NCI-H2227 treated with DMSO at 0.1 percent for 48 hours (cell line): ENCODE results near the gene ASB5.
A peak's percentile ranks its signal among the peaks of the same experiment; 100 is the strongest.
"Not testable (repeated sequence)": the region's sequence is repeated elsewhere in the genome, so short reads cannot be mapped to it uniquely, and the experiment has no call there.

ENCODE experiments used
- DNase-seq: peaks from one replicate; lab custom pipeline; 2025; lab: John Stamatoyannopoulos, UW

Gene ASB5

DNA sequence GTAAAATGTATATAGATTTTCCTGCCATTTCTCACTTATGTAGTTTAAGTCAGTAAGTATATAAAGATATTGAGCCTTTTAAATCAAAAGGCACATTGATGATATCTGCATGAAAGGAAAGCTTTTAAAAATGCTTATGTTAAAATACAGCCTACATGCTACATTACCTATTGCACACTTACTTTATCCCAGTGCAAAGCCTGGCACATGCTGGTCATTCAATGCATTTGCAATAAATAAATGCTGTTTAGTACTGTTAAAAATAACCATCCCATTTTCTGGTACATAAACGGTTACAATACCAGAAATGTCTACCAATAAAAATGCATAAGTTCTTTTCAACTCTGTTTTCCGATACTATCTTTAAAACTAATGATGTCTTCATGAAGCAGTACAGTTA, 51.5 kb downstream of the ASB5 start:
- DNase-seq, result no peak

DNA sequence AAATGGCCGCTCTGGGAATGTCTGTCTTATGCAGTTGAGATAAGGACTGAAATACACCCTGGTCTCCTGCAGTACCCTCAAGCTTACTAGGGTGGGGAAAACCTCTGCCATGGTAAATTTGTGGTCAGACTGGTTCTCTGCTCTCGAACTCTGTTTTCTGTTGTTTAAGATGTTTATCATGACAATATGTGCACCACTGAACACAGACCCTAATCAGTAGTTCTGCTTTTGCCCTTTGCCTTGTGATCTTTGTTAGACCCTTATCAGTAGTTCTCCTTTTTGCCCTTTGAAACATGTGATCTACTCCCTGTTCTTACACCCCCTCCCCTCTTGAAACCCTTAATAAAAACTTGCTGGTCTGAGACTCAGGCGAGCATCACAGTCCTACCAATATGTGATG, 56.7 kb downstream of the ASB5 start:
- not testable (repeated sequence) for DNase-seq

DNA sequence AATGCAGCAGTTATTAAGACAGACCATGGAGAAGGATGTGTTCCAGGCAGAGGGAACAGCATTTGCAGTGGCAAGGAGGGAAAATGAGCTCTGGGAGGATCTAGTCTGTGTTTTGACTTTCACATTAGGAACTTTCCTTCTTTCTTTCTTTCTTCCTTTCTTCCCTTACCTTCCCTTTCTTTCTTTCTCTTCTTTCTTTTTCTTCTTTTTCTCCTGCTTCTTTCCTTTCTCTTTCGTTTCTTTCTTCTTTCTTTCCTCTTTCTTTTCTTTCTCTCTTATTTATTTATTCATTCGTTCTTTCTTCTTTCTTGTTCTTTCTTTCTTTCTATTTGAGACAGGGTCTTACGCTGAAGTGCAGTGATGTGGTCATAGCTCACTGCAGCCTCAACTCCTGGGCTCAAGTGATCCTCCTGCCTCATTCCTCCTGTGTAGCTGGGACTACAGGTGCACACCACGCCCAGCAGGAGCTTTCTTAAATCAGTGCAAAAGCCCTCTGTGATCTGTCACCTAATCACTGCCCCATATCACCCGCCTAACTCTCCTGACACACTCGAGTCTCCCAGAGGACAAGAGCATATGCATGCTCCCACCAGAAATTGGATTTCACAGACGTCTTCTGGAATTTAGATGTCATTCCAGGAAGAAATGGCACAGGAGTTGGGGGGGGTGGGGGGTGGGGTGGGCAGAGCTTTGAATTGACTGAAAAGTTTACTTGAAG, 58.3 kb downstream of the ASB5 start:
- DNase-seq, result no peak

DNA sequence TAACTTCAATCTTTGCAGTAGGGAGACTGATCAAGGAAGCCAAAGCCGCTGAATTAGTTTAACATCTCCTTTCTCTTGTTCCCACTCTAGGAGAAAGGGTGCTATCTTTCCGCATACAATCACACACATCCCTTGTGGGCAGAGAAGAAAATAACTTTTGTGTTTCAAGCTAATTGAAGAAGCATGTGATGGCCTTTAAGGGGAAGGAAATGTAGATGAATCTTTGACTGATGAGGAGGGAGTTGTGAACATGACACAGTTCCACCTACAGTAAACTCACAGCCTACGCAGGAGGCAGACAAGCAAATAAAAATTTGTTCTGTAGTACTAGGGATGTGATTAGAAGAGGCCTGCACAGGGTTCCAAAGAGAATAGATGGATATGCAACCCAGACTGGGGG, 58.9 kb downstream of the ASB5 start:
- no peak for DNase-seq

DNA sequence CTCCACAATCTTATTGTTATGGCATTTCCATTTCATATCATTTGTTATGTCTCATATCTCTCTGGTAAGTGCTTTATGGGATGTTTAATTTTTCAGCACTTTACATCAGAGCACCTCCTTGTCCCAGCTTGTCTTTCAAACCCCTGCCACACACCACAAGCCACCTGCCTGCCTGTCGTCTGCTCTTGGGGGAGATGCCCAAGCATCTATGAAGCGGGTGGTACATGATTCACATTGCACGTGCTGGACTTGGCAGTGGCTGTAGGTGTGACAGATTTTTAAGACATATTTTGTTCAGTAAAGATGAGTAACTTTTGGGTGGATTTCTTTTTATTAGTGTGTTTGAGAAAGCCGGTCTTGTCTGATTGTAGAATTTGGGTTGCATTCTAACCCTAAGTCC, 59.5 kb downstream of the ASB5 start:
- DNase-seq, result no peak

DNA sequence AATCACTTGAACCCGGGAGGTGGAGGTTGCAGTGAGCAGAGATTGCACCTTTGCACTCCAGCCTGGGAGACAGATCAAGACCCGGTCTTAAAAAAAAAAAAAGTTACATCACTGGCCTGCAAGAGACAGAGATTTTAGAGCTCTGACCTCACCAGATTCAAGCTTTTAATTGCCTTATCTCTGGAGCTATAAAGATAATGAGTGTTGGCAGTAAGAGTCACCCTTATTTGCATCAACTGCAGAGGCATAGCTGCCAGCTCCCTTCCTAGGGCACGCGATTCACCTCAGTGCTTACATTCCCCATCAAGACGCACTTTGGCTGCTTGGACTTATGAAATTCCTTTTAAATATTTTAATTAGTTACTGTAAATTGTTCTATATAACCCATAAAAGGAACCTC, 61.2 kb downstream of the ASB5 start:
- no peak for DNase-seq

DNA sequence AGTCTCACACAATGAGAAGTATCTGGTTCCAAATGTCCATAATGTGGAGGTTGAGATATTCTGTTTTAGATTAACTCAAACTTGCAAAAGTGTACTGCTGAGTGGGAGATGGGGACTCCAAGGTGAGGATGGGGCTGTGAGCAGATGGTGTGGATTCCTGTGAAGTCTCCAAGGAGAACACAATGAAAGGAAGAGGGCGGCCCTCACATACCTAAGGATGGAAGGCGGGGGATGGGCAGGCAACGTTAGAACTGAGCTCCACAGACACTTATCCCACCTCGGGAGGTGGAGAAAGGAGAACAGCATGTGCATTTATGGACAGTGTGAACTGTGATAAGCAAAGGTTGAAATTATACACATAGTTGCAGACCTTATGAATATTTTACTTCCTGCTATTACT, 63.7 kb downstream of the ASB5 start:
- no peak for DNase-seq

DNA sequence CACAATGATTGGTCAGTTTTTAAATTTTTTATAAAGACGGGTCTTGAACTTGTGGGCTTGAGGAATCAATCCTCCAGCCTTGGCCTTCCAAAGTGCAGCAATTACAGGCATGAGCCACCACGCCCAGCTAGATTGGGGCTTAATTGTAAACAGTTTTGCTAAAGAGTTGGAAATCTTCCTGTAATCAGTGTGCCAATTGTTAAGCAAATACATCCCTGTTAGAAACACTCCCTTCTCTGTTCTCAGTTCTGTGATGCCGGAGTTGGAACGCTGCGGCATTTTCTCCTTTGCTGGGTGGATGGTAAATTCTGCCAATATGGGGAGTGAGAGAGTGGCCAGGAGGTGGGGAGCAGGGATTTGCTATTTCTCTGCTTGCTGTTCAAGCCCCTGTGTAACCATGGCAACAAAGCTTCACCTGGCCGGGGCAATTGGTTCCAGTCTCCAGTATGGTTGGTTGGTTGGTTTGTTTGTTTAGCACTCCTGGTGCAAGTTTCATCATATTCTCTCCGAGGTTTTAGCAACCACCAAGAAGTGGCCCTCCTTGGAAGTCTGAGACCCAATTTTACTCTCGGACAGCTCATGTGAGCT, 70.6 kb downstream of the ASB5 start:
- no peak for DNase-seq

DNA sequence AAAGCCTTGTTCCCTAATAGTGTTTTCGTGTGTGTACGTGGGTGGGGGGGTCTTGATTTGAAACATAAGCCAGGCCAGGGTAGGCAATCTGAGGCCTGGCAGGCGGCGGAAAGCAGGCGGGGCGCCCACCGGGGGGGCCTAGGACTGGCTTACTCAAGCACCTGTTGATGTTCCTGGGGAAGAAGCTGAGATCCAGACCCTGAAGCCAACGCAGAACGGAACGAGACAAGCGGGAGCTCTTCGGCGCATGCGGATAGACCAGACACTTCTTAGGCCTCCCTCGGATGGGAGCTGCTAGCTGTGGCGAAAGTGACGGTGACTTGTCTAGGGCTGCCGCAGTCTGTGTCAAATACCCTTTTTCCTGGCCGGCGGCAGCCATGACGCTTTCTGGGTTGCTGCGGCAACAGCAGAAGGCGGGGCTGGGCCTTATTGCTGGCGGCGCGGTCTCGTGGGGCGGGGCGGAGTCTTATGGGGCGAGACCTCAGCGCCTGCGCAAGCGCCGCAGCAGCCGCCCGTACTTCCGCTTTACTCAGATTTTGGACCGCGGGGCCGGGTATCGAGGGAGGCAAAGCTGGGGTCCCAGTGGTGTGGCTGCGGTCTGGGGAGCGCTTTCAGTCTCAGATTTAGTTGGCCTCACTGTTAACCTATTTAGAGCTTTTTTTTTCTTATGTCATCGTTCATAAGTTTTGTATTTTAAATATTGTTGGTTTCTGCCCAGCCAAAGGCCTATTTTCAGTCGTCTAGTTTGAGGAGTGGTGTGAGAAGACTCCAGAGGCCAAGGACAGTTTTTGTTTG, 73.6 kb downstream of the ASB5 start, which contains the start of gene SPATA4:
SPATA4 (minus strand) TSS at position 402 of the 795 bp plus-strand sequence; CDS start at position 379, 23 bp downstream.
- peak; percentile 89 for DNase-seq

DNA sequence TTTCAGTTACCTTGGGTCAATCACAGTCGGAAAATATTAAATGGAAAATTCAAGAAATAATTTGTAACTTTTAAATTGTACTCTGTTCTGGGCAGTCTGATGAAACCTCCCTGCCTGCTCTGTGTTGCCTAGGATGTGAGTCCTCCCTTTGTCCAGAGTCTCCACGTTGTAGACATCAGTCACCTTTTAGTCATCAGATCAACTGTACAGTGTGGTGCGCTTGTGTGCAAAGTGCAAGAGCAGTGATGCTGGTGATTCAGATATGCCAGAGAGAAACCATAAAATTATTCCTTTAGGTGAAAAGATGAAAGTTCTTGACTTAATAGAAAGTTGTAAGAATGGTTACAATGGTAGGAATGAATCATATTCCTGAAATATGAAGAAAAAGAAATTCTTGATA, 75.1 kb downstream of the ASB5 start:
- DNase-seq, result no peak

DNA sequence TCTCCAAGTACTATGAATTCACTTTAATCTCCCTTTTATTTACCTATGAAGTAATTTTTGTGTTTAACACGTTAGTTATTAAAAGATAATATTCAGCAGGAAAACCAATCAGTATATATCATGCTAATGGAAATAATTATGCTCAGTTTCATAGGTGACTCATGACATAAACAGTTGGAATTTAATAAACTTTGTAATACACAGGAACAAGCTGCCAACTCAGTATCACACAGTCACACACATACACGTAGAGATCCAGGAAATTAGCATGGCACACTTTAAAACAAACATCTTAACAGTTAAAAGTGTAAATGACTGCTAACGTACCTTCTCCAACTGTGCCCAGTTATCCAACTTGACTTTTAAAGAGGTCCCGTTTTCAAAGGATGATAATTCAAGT, 75.9 kb downstream of the ASB5 start:
- no peak for DNase-seq

DNA sequence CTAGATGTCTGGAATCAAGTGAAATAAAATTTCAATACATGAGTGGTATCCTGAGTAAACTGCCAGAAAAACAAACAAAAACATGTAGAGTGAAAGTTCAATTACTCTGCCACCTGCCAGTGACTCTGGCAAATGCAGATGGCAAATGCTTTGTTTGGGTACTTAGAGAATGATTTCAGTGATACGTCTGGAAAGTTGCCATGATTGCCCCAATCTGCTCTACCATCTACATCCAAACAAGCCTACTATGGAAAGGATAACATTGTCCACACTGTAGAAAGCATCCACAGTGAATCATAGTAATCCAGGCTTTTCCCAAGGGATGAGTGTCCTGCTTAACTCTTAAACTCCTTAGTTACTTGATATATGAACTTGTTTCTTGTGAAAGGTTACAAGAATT, 77.0 kb downstream of the ASB5 start:
- no peak for DNase-seq

DNA sequence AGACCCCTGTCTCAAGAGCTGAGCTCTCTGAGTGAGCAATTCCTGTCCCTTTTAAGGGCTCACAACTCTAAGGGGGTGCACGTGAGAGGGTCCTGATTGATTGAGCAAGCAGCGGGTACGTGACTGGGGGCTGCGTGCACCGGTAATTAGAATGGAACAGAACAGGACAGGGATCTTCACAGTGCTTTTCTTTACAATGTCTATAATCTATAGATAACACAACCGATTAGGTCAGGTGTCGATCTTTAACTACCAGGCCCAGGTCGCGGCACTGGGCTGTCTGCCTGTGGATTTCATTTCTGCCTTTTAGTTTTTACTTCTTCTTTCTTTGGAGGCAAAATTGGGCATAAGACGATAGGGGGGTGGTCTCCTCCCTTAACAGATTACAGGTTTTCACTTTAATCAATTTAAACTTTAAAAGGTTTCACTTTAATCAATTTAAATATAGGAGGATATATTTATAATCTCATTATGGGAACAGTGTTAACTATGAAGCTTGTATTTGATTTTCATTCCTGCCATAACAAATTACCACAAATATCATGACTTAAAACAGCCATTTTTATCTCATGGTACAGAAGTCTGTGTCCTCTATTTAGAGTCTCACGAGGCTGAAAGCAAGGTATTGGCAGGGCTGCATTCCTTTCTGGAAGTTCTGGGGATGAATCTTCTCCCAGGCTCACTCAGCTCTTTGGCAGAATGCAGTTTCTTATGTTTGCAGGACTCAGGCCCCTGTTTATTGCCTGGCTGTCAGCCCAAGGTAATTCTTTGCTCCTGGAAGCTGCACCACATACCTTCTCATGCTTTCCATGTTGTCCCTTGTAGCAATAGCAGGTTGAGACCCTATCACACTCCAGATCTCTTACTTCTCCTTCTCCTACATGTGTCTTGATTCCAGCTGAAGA, 78.9 kb downstream of the ASB5 start:
- DNase-seq, result no peak

DNA sequence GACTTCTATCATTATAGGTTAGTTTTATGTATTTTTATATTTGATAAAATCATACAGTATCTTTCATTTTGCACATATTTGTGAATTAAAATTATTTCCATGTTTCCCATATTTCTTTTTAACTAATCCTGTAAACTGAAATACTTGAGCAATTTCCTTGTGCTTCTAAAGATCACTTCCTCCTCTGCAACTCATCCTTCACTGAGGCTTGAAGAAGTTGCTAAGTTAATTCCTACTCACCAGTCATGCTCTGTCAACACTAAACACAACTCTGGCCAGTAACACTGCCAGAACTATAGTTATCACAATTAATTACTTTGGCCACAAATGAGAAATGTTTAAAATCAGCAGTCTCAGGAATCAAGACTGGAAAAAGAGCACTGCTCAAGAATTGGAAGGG, 80.4 kb downstream of the ASB5 start:
- DNase-seq, result no peak

DNA sequence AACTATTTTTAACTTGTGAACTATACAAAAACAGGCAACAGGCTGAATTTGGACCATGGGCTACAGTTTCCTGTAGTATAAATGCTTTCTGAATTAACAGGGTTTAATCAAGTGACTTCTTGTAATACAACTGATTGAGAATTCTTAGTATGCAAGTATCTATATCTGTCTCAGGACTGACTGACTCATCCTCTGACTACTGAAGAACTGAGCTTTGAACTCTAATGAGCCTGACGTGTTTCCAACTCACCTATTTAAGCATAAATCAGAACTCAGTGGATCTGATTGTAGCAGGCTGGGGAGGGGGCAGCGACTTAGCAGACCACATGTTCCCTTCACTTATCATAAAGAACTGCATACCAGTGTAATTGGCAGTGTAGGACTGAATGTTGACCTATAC, 81.4 kb downstream of the ASB5 start:
- DNase-seq, result no peak

DNA sequence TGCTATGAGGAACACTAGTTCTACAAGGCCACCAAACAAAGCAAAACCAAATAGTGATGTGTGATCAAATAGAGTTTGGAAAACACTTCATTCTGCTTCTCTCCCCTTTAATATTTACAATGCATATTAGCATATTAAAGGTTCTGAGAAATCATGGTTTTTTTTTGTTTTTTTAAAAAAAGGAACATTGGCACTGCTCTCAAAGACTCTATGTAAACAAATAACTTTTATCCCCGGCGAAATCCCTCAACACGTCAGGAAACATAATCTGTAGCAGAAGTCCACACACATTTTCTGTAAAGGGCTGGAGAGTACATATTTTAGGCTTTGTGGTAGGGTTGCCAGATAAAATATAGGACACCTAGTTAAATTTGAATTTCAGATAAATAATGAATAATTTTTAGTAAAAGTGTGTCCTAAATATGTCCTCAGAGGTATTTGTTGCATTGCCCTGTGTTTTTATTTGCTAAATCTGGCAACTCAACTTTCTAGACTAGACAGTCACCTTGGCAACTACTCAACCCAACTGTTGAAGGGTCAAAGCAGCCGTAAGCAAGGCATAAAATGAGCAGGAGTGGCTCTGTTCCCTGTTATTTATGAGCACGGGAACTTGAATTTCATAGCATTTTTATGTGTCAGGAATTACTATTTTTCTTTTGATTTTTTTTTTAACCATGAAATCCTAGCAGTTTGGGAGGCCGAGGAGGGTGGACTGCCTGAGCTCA, 82.2 kb downstream of the ASB5 start:
- DNase-seq, result no peak

DNA sequence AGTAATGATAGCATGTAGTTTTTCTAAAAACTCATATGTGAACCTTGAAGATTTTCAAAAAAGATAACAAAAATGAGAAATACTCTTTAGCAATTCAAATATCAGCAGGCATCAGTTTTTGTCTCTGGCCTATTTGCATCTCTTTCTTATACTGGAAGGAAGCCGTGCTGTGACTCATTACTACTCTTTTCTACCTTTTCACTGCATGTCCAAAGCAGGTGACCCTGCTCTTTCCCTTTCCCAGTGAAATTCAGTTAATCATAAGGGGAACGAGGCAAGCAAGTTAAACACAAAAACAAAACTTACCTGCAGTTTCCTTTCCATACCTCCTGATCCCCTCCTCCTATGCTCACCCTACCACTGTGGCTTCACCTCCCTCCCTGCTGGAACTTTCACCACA, 83.0 kb downstream of the ASB5 start:
- no peak for DNase-seq

DNA sequence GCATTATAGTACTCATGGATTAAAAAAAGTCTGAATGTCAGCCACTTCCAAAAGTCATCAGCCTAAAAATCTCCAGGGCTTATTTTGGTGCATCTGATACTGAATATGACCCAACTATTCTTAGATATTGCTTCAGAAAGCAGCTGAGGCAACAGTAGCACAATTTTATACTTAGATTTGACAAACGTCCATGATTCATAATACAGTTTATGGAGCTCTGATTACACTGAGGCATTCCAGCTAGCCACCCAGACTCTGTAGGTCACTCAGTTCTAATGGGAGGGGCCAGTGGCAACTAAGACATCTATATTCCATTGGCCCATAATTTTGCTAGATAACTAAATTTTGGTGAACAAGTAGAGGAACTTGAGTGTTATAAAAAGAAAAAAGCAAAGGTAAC, 84.0 kb downstream of the ASB5 start:
- DNase-seq, result no peak
